Adrenal gland (tissue), 12 donors: ENCODE measurements around the gene ADAMTSL3. TPM values are rescaled to one million over a fixed set of nuclear protein-coding genes. Genes with fewer than 3 reads are reported as not detected.

Experiments used
- DNase-seq, 7 donors: peaks; one replicate each; pipeline ENCODE4 v3.0.0-alpha.2; 2019 to 2020
- H3K27ac ChIP-seq, 5 donors: fragments of 200-600 bp; sonication (generic) in 4 of 5; 1 replicate in 3 of 5; 2 replicates in 2 of 5; pipeline versions ENCODE4 v1.5.1 to v1.8.0; 2016 to 2020; ENCODE audit warnings: mild to moderate bottlenecking in 1 of 5
- H3K27me3 ChIP-seq: fragments of 200-600 bp; 2 replicates; pipeline ENCODE4 v1.8.0; 2021
- H3K36me3 ChIP-seq, 2 donors: fragments of 200-600 bp; replicated peaks in 1 of 2; 1 replicate in 1 of 2; 2 replicates in 1 of 2; pipeline versions ENCODE4 v1.5.1 to v1.8.0; 2018 to 2022
- H3K4me1 ChIP-seq, 2 donors: fragments of 200-600 bp; replicated peaks in 1 of 2; 1 replicate in 1 of 2; 2 replicates in 1 of 2; pipeline versions ENCODE4 v1.5.1 to v1.8.0; 2018 to 2021
- H3K4me3 ChIP-seq, 4 donors: fragments of 200-600 bp; sonication (generic) in 3 of 4; one replicate each; pipeline ENCODE4 v1.5.1; 2016 to 2018
- H3K9me3 ChIP-seq, 3 donors: fragments of 200-600 bp; sonication (generic) in 1 of 3; replicated peaks in 1 of 3; 1 replicate in 2 of 3; 2 replicates in 1 of 3; pipeline versions ENCODE4 v1.5.1 to v1.8.0; 2016 to 2021
- CTCF ChIP-seq, 6 experiments: fragments of 450-650 bp in 4 of 6; fragments of 200-600 bp in 2 of 6; sonication (generic) in 1 of 6; IDR thresholded peaks; 1 replicate in 5 of 6; 2 replicates in 1 of 6; pipeline versions ENCODE4 v1.5.1 to v1.8.0; 2016 to 2021; ENCODE audit warnings: antibody characterized with exemption in 6 of 6, mild to moderate bottlenecking in 2 of 6, moderate library complexity in 1 of 6
- POLR2A ChIP-seq, 2 donors: fragments of 450-650 bp; IDR thresholded peaks; one replicate each; pipeline ENCODE4 v1.6.1; 2017; ENCODE audit warnings: antibody characterized with exemption in 2 of 2, mild to moderate bottlenecking in 2 of 2, moderate library complexity in 1 of 2
- WGBS, 4 donors: extraction: QIAGEN DNeasy Blood & Tissue Kit in 2 of 4; methylation state at CpG; one replicate each; pipeline versions ENCODE4 v1.1.5 to v1.1.7; 2013 to 2017; 5-methylcytosine and 5-hydroxymethylcytosine counted together
- intact Hi-C, 2 donors: fragments of 100-400 bp; cut with DNase I; formaldehyde crosslinking; loops; one replicate each; pipeline versions ENCODE4 v1.14.1 to v1.15.0; 2022 to 2023
- polyA plus RNA-seq, 3 donors: library from polyadenylated mRNA; stranded (reverse); fragments of 200-250 nt in 2 of 3; fragments of 350-450 nt in 1 of 3; fragmentation: Illumina TruSeq in 1 of 3; extraction: RNeasy Lipid Tissue Mini Kit (QIAGEN cat#74804) in 1 of 3; gene quantifications; one replicate each; pipeline ENCODE4 v1.2.3, GENCODE V29; 2013 to 2014
- total RNA-seq, 9 donors: library from RNA; depleted of rRNA in 4 of 9; stranded (reverse); fragments of >200 nt in 4 of 9; fragments of 120-200 nt in 1 of 9; fragmentation: NEBNext Ultra II Directional in 1 of 9; extraction: Animal tissue kit (Norgen Biotek cat#: 25700) in 1 of 9; gene quantifications; one replicate each; pipeline versions ENCODE4 v1.1.0 to v1.2.4, GENCODE V29; 2013 to 2023
- donor health status: healthy with polysubstance abuse.
- donor health status: Bipolar disorder and iron deficiency.
- donor health status: DM: yes; HTN: yes; CAD: no.
- donor health status: DM: no; HTN: no; CAD: no.
- donor health status: DM: no; HTN: no; CAD: no.
- donor health status: DM: yes; HTN: yes; CAD: no.

Gene ADAMTSL3
- total and polyA plus RNA-seq, 12 donors, result 0.98 to 19.7 (median 10.5) TPM

GRCh38 chr15:83794209-83794608, 140.3 kb downstream of the ADAMTSL3 start:
- WGBS, 4 donors, result 60 to 76% (median 70%) methylated on average over 1 of the region's 1 CpG
- no peak for DNase-seq
- TF ChIP-seq CTCF (IDR thresholded peaks at IDR 0.05) (no peak), POLR2A (IDR thresholded peaks at IDR 0.05) (no peak)
- Histone ChIP-seq H3K36me3 (no peaks in the 10 kb centered on the region), H3K4me1 (no peaks in the 10 kb centered on the region), H3K27ac (no peak overlapping the region), H3K9me3 (no peaks in the 10 kb centered on the region), H3K4me3 (no peak overlapping the region), H3K27me3 (no peaks in the 10 kb centered on the region)
- intact Hi-C loops, result no loop called here

- intact Hi-C loops, result no loop called here
- H3K27me3 ChIP-seq, result no peaks in the 10 kb centered on the region
- H3K36me3 ChIP-seq, result no peaks in the 10 kb centered on the region
- no peak for DNase-seq
- H3K9me3 ChIP-seq, result no peaks in the 10 kb centered on the region
- H3K4me1 ChIP-seq, result no peaks in the 10 kb centered on the region
- 62 to 77% (median 65%) methylated on average over 2 of the region's 2 CpGs for WGBS, 4 donors
- H3K27ac ChIP-seq, result no peak overlapping the region
- no peak overlapping the region for H3K4me3 ChIP-seq
- TF ChIP-seq CTCF (IDR thresholded peaks at IDR 0.05) (no peak), POLR2A (IDR thresholded peaks at IDR 0.05) (no peak)
These were observed 155.4 kb downstream of the ADAMTSL3 start for GRCh38 chr15:83809345-83809744.

GRCh38 chr15:83810110-83810509, 156.2 kb downstream of the ADAMTSL3 start:
- no peak overlapping the region for H3K4me3 ChIP-seq
- no peak overlapping the region for H3K27ac ChIP-seq
- WGBS, 4 donors, result 73 to 88% (median 79%) methylated on average over 3 of the region's 3 CpGs
- no peaks in the 10 kb centered on the region for H3K4me1 ChIP-seq
- H3K9me3 ChIP-seq, result no peaks in the 10 kb centered on the region
- TF ChIP-seq POLR2A (IDR thresholded peaks at IDR 0.05) (no peak), CTCF (IDR thresholded peaks at IDR 0.05) (no peak)
- no peaks in the 10 kb centered on the region for H3K27me3 ChIP-seq
- no peak for DNase-seq
- H3K36me3 ChIP-seq, result no peaks in the 10 kb centered on the region
- intact Hi-C loops, result no loop called here

GRCh38 chr15:83813682-83814081, 159.8 kb downstream of the ADAMTSL3 start:
- TF ChIP-seq CTCF (IDR thresholded peaks at IDR 0.05) (no peak), POLR2A (IDR thresholded peaks at IDR 0.05) (no peak)
- DNase-seq, result no peak
- Histone ChIP-seq H3K9me3 (no peaks in the 10 kb centered on the region), H3K27me3 (no peaks in the 10 kb centered on the region), H3K27ac (no peak overlapping the region), H3K4me1 (no peaks in the 10 kb centered on the region), H3K36me3 (no peaks in the 10 kb centered on the region), H3K4me3 (no peak overlapping the region)
- intact Hi-C loops, result no loop called here
- WGBS, 4 donors, result 0 to 84% (median 64%) methylated on average over 1 of the region's 1 CpG
